GOT3 (cell line): ENCODE results near the gene MRGPRG.
"Not testable (repeated sequence)": the region's sequence is repeated elsewhere in the genome, so short reads cannot be mapped to it uniquely, and the experiment has no call there.

Experiments used
- DNase-seq: peaks from one replicate; lab custom pipeline; 2025; ENCODE audit warnings: mixed read lengths; lab: John Stamatoyannopoulos, UW

MRGPRG gene

DNA sequence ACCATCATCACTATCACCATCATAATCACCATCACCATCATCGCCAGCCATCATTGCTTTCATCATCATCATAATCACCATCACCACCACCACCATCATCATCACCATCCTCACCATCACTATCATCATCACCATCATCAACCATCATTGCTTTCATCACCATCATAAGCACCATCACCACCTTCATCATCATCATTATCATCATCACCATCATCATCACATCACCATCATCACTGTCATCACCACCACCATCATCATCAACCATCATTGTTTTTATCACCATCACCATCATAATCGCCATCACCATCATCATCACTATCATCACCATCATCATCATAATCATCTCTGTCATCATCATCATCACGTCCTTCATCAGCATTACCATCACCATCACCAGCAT is 44.2 kb downstream of the MRGPRG start:
- DNase-seq = no peak

DNA sequence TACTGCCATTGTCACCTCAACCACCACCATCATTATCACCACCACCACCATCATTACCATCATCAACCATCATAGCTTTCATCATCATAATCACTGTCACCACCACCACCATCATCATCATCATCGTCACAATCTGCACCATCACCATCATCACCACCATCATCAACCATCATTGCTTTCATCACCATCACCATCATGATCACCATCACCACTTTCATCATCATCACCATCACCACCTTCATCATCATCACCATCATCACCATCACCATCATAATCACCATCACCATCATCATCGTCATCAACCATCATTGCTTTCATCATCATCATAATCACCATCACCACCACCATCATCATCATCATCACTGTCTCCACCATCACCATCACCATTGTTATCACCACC is 44.8 kb downstream of the MRGPRG start:
- no peak for DNase-seq

DNA sequence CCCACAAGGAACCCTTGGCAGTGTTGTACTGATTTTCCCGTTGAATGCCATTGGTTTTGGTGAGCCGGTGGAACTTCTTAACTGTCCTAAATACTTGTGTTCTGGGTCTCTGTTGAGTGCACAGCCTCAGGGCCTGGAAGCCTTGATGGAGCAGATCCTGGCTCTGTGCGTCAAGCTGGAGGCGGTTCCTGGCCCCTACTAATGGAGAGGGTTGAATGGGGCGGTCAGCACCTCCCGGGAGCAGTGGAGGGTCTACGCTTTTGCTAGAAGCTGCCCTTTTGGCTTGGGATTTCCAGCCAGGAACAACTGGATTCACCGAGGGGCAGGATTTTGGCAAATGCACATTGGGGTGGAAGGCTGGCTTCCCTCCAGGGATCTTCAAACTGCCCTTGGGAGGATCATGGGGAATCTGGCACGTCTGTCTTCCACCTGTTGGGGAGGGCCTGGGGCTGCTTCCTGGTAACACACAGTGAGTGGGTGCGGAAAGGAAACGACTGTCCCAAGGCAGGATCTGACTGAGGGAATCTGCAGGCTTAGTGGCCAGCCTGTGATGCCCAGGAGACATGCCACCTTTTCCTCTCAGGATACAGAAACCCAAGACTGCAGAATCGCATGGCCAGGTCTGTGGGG is 46.6 kb downstream of the MRGPRG start:
- no peak for DNase-seq

DNA sequence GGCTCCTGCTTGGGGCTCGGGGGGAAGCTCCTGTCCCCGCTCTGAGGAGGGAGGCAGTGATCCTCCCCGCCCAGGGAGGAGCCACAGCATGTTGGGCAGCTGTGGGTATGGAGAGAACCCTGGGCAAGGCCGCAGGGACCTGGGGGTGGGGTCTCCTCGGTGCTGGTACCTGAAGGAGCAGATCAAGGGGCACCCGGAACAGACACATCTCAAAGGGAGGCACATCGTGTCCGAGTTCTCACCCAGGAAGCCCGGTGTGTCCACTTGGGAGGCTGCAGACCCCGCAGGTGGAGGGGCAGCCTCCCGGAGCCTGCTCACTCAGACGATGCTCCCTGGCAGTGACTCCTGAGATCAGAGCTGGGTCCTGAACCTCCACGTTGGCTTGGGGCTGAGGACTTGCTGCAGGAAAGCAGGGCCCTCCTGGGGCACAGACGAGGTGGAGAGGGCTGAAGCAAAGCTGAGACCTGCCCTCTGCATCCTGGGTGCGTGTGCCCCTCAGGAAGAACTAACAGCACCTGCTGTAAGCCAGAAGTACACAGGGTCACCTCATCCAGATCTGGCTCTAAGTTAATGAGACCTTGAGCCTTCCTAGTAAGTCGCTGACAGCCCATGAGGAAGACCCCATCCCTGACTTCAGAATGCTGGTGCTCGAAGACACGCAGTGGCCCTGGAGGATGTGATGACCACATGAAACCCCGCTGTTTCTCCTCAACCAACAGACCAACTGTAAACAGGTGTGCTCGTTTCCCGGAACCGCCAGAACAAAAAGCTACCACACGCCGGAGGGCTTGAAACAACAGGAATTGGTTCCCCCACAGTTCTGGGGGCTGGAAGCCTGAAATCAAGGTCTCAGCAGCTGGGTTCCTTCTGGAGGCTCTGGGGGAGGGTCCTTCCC is 47.6 kb downstream of the MRGPRG start:
- no peak for DNase-seq

GRCh38 chr11:3170044-3170755 is 48.4 kb downstream of the MRGPRG start:
- DNase-seq = no peak

- DNase-seq = no peak
Observed at GRCh38 chr11:3169255-3170043, 49.2 kb downstream of the MRGPRG start.

- DNase-seq = not testable (repeated sequence)
Observed at GRCh38 chr11:3168742-3169254, 49.8 kb downstream of the MRGPRG start.
